Nephron progenitor cell (in vitro differentiated cells): Measurements from ENCODE around the gene ZBTB7C.

ENCODE experiments used
- DNase-seq: peaks from one replicate; pipeline ENCODE4 v3.0.0; 2021
- H3K27ac Mint-ChIP-seq: 2 replicates; pipeline ENCODE4 v1.8.0; 2021; ENCODE audit warnings: mild to moderate bottlenecking, moderate library complexity, mixed read lengths
- H3K27me3 Mint-ChIP-seq: 2 replicates; pipeline ENCODE4 v1.8.0; 2021; ENCODE audit warnings: mild to moderate bottlenecking, low read depth, mixed read lengths; ENCODE audit not compliant: poor library complexity
- H3K36me3 Mint-ChIP-seq: 2 replicates; pipeline ENCODE4 v1.8.0; 2021; ENCODE audit warnings: low read depth, mixed read lengths
- H3K4me1 Mint-ChIP-seq: 2 replicates; pipeline ENCODE4 v1.8.0; 2021; ENCODE audit warnings: mixed read lengths
- H3K4me3 Mint-ChIP-seq: 2 replicates; pipeline ENCODE4 v1.8.0; 2021; ENCODE audit warnings: mild to moderate bottlenecking, moderate library complexity, mixed read lengths
- H3K9me3 Mint-ChIP-seq: 2 replicates; pipeline ENCODE4 v1.8.0; 2021; ENCODE audit warnings: mild to moderate bottlenecking, moderate library complexity, mixed read lengths
- TF ChIP-seq, protein P1 (sequence below): fragments of 200-600 bp; sonication (generic); IDR thresholded peaks from 2 replicates; pipeline ENCODE4 v1.5.0; 2021; ENCODE audit warnings: antibody characterized with exemption

ZBTB7C gene

DNA sequence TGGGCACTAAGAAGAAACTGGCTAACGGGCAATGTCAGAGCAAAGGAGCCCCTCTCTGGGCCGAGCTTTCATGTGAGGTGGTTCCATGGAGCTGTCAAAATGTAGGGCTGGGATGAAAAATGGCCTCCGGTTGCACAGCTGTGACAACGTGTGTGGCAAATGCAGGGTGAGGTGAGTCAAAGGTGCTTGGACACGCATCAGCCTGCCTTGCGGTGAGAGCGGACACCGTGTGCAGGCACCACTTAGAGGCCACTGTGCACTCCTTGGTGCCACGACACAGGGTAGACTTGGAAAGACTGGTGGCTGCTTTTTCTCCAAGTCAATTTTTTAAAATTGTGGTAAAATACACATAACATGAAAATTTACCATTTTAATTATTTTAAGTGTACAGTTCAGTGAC, 195.4 kb downstream of the ZBTB7C start:
- Mint-ChIP-seq H3K27ac (no peak overlapping the region), H3K36me3 (no peaks in the 10 kb centered on the region), H3K9me3 (peaks cover 39% of the 10 kb centered on the region), H3K27me3 (peaks cover 7% of the 10 kb centered on the region), H3K4me1 (peaks cover 12% of the 10 kb centered on the region), H3K4me3 (no peak overlapping the region)
- no peak for DNase-seq
- TF ChIP-seq, protein P1, sequence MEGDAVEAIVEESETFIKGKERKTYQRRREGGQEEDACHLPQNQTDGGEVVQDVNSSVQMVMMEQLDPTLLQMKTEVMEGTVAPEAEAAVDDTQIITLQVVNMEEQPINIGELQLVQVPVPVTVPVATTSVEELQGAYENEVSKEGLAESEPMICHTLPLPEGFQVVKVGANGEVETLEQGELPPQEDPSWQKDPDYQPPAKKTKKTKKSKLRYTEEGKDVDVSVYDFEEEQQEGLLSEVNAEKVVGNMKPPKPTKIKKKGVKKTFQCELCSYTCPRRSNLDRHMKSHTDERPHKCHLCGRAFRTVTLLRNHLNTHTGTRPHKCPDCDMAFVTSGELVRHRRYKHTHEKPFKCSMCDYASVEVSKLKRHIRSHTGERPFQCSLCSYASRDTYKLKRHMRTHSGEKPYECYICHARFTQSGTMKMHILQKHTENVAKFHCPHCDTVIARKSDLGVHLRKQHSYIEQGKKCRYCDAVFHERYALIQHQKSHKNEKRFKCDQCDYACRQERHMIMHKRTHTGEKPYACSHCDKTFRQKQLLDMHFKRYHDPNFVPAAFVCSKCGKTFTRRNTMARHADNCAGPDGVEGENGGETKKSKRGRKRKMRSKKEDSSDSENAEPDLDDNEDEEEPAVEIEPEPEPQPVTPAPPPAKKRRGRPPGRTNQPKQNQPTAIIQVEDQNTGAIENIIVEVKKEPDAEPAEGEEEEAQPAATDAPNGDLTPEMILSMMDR, result no peak

DNA sequence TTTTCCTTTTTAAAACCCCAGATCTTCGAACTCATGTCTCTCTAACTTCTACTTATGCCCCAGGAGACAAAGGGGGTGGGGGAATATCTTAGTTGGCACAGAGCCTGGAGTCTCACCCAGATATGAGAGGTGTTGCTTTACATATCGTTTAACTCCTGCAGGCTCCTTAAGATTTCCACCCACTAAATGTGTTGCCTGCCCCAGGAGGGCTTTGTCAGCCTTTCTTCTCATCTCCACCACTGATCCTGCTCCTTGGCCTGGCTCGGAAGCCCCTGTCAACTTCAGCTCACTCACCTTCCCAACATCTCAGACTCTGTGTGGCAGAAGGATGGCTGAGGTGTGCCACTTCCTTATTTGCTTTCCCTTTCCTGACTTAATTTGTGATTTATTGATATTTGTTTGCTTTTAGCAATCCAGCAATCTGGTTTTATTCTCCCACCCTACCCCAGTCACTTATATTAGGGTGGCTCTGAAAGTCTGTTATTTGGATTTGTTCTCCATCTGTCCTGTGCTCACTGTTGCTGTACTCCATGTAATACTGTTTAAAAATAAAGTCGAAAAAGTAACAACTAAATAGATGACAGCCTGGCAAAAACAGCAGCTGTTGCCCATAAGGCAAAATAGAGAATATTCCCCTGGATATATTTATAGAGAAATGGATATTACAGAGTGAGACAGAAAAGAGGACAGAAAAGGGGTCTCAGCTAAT, 200.6 kb downstream of the ZBTB7C start:
- DNase-seq, result no peak
- H3K27me3 Mint-ChIP-seq, result peaks cover 14% of the 10 kb centered on the region
- TF ChIP-seq, protein P1, result no peak
- H3K36me3 Mint-ChIP-seq, result no peaks in the 10 kb centered on the region
- H3K9me3 Mint-ChIP-seq, result peaks cover 33% of the 10 kb centered on the region
- H3K27ac Mint-ChIP-seq, result no peak overlapping the region
- peaks cover 5% of the 10 kb centered on the region for H3K4me1 Mint-ChIP-seq
- H3K4me3 Mint-ChIP-seq, result no peak overlapping the region

DNA sequence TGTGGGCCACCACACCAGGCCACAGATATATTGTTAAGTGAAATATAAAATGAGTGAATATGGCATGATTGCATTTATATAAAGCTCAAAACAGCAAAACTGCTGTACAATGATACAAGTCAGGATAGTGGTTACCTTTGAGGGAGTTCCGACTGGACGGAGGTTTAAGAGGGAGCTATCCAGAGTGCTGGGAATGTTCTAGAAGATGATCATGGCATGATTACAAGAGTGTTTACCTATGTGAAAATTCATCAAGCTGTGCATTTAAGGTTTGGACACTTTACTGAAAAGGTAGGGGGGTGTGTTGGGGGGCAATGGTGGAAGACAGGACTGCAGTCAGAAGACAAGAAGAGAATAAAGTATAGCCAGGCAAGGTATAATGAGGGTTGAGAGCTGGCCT, 201.4 kb downstream of the ZBTB7C start:
- Mint-ChIP-seq H3K4me3 (no peak overlapping the region), H3K36me3 (no peaks in the 10 kb centered on the region), H3K27me3 (peaks cover 14% of the 10 kb centered on the region), H3K27ac (no peak overlapping the region), H3K4me1 (peaks cover 5% of the 10 kb centered on the region), H3K9me3 (peaks cover 24% of the 10 kb centered on the region)
- TF ChIP-seq, protein P1, result no peak
- DNase-seq, result no peak

GRCh38 chr18:48206887-48207286, 202.3 kb downstream of the ZBTB7C start:
- no peak for DNase-seq
- peaks cover 17% of the 10 kb centered on the region for H3K9me3 Mint-ChIP-seq
- H3K36me3 Mint-ChIP-seq, result no peaks in the 10 kb centered on the region
- TF ChIP-seq, protein P1, result no peak
- no peak overlapping the region for H3K4me3 Mint-ChIP-seq
- no peak overlapping the region for H3K27ac Mint-ChIP-seq
- peaks cover 5% of the 10 kb centered on the region for H3K4me1 Mint-ChIP-seq
- H3K27me3 Mint-ChIP-seq, result peaks cover 14% of the 10 kb centered on the region

GRCh38 chr18:48203961-48204666, 205.1 kb downstream of the ZBTB7C start:
- Mint-ChIP-seq H3K9me3 (no peaks in the 10 kb centered on the region), H3K4me3 (no peak overlapping the region), H3K27me3 (peaks cover 15% of the 10 kb centered on the region), H3K4me1 (peaks cover 13% of the 10 kb centered on the region), H3K27ac (no peak overlapping the region), H3K36me3 (no peaks in the 10 kb centered on the region)
- DNase-seq, result no peak
- TF ChIP-seq, protein P1, result no peak
